Spleen (tissue), 11 donors: ENCODE results near the gene KRT83. TPM values are rescaled to one million over a fixed set of nuclear protein-coding genes. Genes with fewer than 3 reads are reported as not detected.

Experiments used
- DNase-seq: peaks from one replicate; pipeline ENCODE4 v3.0.0-alpha.2; 2020
- H3K27ac ChIP-seq, 8 donors: fragments of 200-600 bp; sonication (generic) in 7 of 8; 1 replicate in 4 of 8; 2 replicates in 4 of 8; pipeline versions ENCODE4 v1.5.0 to v1.8.0; 2016 to 2021; ENCODE audit warnings: inconsistent platforms in 4 of 8, mild to moderate bottlenecking in 4 of 8, moderate library complexity in 1 of 8
- H3K27me3 ChIP-seq, 7 donors: fragments of 200-600 bp; sonication (generic) in 6 of 7; replicated peaks in 1 of 7; 1 replicate in 4 of 7; 2 replicates in 3 of 7; pipeline versions ENCODE4 v1.5.0 to v1.8.0; 2016 to 2021; ENCODE audit warnings: inconsistent platforms in 3 of 7, mild to moderate bottlenecking in 1 of 7
- H3K36me3 ChIP-seq, 6 donors: fragments of 200-600 bp; sonication (generic) in 5 of 6; 1 replicate in 4 of 6; 2 replicates in 2 of 6; pipeline versions ENCODE4 v1.5.0 to v1.8.0; 2016 to 2021; ENCODE audit warnings: inconsistent platforms in 2 of 6
- H3K4me1 ChIP-seq, 6 donors: fragments of 200-600 bp; sonication (generic) in 5 of 6; 1 replicate in 3 of 6; 2 replicates in 3 of 6; pipeline versions ENCODE4 v1.5.0 to v1.8.0; 2016 to 2021; ENCODE audit warnings: inconsistent platforms in 3 of 6
- H3K4me3 ChIP-seq, 8 donors: fragments of 200-600 bp; sonication (generic) in 7 of 8; 1 replicate in 4 of 8; 2 replicates in 4 of 8; pipeline versions ENCODE4 v1.5.0 to v1.8.0; 2016 to 2021; ENCODE audit warnings: inconsistent platforms in 4 of 8, mild to moderate bottlenecking in 4 of 8, moderate library complexity in 2 of 8
- H3K9me3 ChIP-seq, 8 donors: fragments of 200-600 bp; sonication (generic) in 7 of 8; 1 replicate in 4 of 8; 2 replicates in 4 of 8; pipeline versions ENCODE4 v1.5.0 to v1.8.0; 2016 to 2021; ENCODE audit warnings: inconsistent platforms in 4 of 8
- POLR2A ChIP-seq, 3 donors: fragments of 450-650 bp; IDR thresholded peaks; one replicate each; pipeline ENCODE4 v1.5.1; 2017; ENCODE audit warnings: antibody characterized with exemption in 3 of 3, mild to moderate bottlenecking in 1 of 3
- POLR2AphosphoS5 ChIP-seq, 3 donors: sonication (generic); formaldehyde crosslinking; IDR thresholded peaks; one replicate each; pipeline ENCODE4 v1.5.1; 2017; ENCODE audit warnings: antibody characterized with exemption in 3 of 3
- WGBS, 5 donors: extraction: QIAGEN DNeasy Blood & Tissue Kit in 3 of 5; methylation state at CpG; one replicate each; pipeline versions ENCODE4 v1.1.5 to v1.1.7; 2013 to 2018; 5-methylcytosine and 5-hydroxymethylcytosine counted together
- intact Hi-C: fragments of 100-400 bp; cut with DNase I; formaldehyde crosslinking; loops from one replicate; pipeline ENCODE4 v1.15.0; 2023; ENCODE audit warnings: low total_unique reads
- polyA plus RNA-seq, 3 donors: library from polyadenylated mRNA; stranded (reverse); fragments of 200-250 nt; gene quantifications; one replicate each; pipeline ENCODE4 v1.2.1, GENCODE V29; 2013
- total RNA-seq, 7 donors: library from RNA; depleted of rRNA in 3 of 7; stranded (reverse); fragments of >200 nt in 3 of 7; fragmentation: NEBNext Ultra II Directional in 4 of 7; extraction: Animal tissue kit (Norgen Biotek cat#: 25700) in 4 of 7; gene quantifications; one replicate each; pipeline versions ENCODE4 v1.1.0 to v1.2.1, GENCODE V29; 2016 to 2021
- TF ChIP-seq, protein P1 (sequence below), 11 experiments: fragments of 200-600 bp in 7 of 11; fragments of 450-650 bp in 4 of 11; sonication (generic) in 4 of 11; IDR thresholded peaks in 8 of 11; conservative IDR thresholded peaks in 3 of 11; 1 replicate in 7 of 11; 2 replicates in 4 of 11; pipeline versions ENCODE4 v1.4.0 to v1.8.0; 2016 to 2021; ENCODE audit warnings: antibody characterized with exemption in 11 of 11, inconsistent platforms in 4 of 11, mild to moderate bottlenecking in 1 of 11
- donor health status: healthy with polysubstance abuse.
- donor health status: DM: no; HTN: no; CAD: no; lungs with moderate emphysema.
- donor health status: DM: no; HTN: no; CAD: no.
- donor health status: Bipolar disorder and iron deficiency.
- donor health status: healthy.
- donor health status: DM: no; HTN: no; CAD: no.
- donor health status: DM: yes; HTN: yes; CAD: no.

Gene KRT83
- total and polyA plus RNA-seq, 10 donors: not detected

DNA sequence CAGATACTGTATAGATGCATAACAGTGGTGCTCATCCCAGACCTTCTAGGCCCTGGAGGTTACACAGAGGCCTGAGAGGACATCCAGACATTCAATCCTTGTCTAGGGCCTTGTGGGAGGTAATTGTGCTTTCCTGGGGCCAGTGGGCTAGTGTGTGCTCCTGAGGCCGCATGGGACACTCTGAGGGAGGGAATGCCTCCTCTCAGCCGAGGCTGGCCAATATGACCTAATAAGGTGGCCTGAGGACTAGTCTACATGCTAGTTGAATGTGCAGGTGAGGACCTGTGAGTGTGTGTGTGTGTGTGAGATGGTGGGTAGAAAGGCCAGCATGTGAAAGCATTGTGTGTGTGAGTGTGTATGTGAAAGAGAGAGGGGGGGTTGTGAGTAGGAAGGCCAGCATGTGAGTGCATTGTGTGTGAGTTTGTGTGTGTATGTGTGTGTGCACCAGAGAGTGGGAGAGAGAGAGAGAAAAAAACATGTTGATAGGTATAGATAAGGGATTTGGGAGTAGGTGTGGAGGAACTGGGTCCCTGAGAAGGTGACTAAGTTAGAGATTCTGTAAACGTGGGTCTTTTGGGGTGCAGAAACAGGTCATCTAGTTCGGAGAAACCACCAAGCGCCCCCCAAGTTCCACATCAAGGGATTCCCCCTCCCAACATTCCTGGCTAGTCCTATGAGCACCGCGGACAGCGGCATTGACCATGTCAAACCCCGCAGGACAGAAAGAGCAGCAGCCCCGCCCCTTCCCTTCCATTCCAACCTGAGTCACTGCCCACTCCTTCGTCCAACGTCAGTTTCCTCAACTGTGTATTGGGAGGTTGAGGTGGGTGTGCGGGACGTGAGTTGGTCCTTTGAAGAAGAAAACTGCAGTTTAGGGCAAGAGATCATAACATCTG is 20.2 kb downstream of the KRT83 start:
- peak; percentile 34 for DNase-seq
- TF ChIP-seq POLR2A (IDR thresholded peaks at IDR 0.05): no peak
- TF ChIP-seq, protein P1, sequence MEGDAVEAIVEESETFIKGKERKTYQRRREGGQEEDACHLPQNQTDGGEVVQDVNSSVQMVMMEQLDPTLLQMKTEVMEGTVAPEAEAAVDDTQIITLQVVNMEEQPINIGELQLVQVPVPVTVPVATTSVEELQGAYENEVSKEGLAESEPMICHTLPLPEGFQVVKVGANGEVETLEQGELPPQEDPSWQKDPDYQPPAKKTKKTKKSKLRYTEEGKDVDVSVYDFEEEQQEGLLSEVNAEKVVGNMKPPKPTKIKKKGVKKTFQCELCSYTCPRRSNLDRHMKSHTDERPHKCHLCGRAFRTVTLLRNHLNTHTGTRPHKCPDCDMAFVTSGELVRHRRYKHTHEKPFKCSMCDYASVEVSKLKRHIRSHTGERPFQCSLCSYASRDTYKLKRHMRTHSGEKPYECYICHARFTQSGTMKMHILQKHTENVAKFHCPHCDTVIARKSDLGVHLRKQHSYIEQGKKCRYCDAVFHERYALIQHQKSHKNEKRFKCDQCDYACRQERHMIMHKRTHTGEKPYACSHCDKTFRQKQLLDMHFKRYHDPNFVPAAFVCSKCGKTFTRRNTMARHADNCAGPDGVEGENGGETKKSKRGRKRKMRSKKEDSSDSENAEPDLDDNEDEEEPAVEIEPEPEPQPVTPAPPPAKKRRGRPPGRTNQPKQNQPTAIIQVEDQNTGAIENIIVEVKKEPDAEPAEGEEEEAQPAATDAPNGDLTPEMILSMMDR (IDR thresholded peaks at IDR 0.05 in 8 of 11, conservative IDR thresholded peaks at IDR 0.05 in 3 of 11): no peak
- no peak for TF ChIP-seq POLR2AphosphoS5 (IDR thresholded peaks at IDR 0.05)

DNA sequence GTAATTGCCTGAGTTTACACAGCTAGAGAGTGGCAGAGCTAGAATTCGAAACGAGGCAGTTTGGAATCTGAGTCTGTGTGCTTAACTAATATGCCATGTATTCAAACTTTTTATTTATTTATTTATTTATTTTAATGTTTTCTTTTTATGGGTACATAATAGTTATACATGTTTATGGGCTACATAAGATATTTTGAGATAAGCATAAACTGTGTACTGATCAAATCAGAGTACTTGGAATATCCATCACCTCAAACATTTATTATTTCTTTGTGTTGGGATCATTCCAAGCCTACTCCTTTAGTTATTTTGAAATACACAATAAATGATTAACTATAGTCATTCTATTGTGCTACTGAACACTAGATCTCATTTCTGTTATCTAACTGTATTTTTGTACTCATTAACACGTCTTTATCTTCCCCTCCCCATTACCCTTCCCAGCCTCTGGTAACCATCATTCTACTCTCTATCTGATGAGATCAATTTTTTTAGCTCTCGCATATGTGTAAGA is 22.5 kb downstream of the KRT83 start:
- intact Hi-C loops: no loop called here
- TF ChIP-seq POLR2AphosphoS5 (IDR thresholded peaks at IDR 0.05) (no peak), POLR2A (IDR thresholded peaks at IDR 0.05) (no peak)
- TF ChIP-seq, protein P1 (IDR thresholded peaks at IDR 0.05 in 8 of 11, conservative IDR thresholded peaks at IDR 0.05 in 3 of 11): no peak
- DNase-seq: no peak
- H3K36me3 ChIP-seq: no peaks in the 10 kb centered on the region
- H3K9me3 ChIP-seq: no peaks in the 10 kb centered on the region
- H3K27me3 ChIP-seq: peaks cover 0 to 24% (median 0%) of the 10 kb centered on the region in 7 donors
- no peak overlapping the region for H3K27ac ChIP-seq
- H3K4me3 ChIP-seq: no peak overlapping the region
- WGBS, 5 donors: 71 to 83% (median 75%) methylated on average over 4 of the region's 4 CpGs
- H3K4me1 ChIP-seq: no peaks in the 10 kb centered on the region

More for the DNA sequence above, 20.2 kb downstream of the KRT83 start:
- Histone ChIP-seq H3K27ac (no peak overlapping the region), H3K4me3 (no peak overlapping the region), H3K4me1 (peaks cover 0 to 7% (median 0%) of the 10 kb centered on the region in 6 donors), H3K36me3 (no peaks in the 10 kb centered on the region), H3K27me3 (peaks cover 0 to 25% (median 0%) of the 10 kb centered on the region in 7 donors), H3K9me3 (no peaks in the 10 kb centered on the region)
- intact Hi-C loops: no loop called here
- WGBS, 5 donors: 70 to 79% (median 71%) methylated on average over 14 of the region's 14 CpGs

- peaks cover 0 to 24% (median 0%) of the 10 kb centered on the region in 7 donors for H3K27me3 ChIP-seq
- peak; percentile 41 for DNase-seq
- no peaks in the 10 kb centered on the region for H3K36me3 ChIP-seq
- TF ChIP-seq POLR2AphosphoS5 (IDR thresholded peaks at IDR 0.05) (no peak), POLR2A (IDR thresholded peaks at IDR 0.05) (no peak)
- TF ChIP-seq, protein P1 (IDR thresholded peaks at IDR 0.05 in 8 of 11, conservative IDR thresholded peaks at IDR 0.05 in 3 of 11): no peak
- no peak overlapping the region for H3K27ac ChIP-seq
- no peak overlapping the region for H3K4me3 ChIP-seq
- intact Hi-C loops: no loop called here
- H3K9me3 ChIP-seq: no peaks in the 10 kb centered on the region
- 86 to 100% (median 89%) methylated on average over 4 to 5 of the region's 5 CpGs for WGBS, 5 donors
- no peaks in the 10 kb centered on the region for H3K4me1 ChIP-seq
Measured at GRCh38 chr12:52296572-52297215, 24.5 kb downstream of the KRT83 start.

- intact Hi-C loops: no loop called here
- 67 to 82% (median 76%) methylated on average over 1 of the region's 1 CpG for WGBS, 5 donors
- no peak for DNase-seq
- H3K4me1 ChIP-seq: no peaks in the 10 kb centered on the region
- H3K9me3 ChIP-seq: no peaks in the 10 kb centered on the region
- H3K4me3 ChIP-seq: no peak overlapping the region
- peaks cover 0 to 29% (median 0%) of the 10 kb centered on the region in 7 donors for H3K27me3 ChIP-seq
- no peak overlapping the region for H3K27ac ChIP-seq
- no peak for TF ChIP-seq POLR2A (IDR thresholded peaks at IDR 0.05)
- TF ChIP-seq POLR2AphosphoS5 (IDR thresholded peaks at IDR 0.05): no peak
- TF ChIP-seq, protein P1 (IDR thresholded peaks at IDR 0.05 in 8 of 11, conservative IDR thresholded peaks at IDR 0.05 in 3 of 11): no peak
- H3K36me3 ChIP-seq: no peaks in the 10 kb centered on the region
Measured at GRCh38 chr12:52295663-52296062, 25.5 kb downstream of the KRT83 start.
